GM12875 (cell line): ENCODE results near the gene NSUN3.

Experiments used
- H3K4me3 ChIP-seq: one replicate; pipeline ENCODE4 v1.5.1; 2011; ENCODE audit warnings: low read depth, low read length, control low read depth
- TF ChIP-seq, protein P1 (sequence below): IDR thresholded peaks from 2 replicates; pipeline ENCODE4 v1.5.1; 2011; ENCODE audit warnings: low read depth, mild to moderate bottlenecking, control low read depth, inconsistent platforms, low read length, moderate library complexity, borderline replicate concordance; ENCODE audit not compliant: insufficient read depth

Gene NSUN3

DNA sequence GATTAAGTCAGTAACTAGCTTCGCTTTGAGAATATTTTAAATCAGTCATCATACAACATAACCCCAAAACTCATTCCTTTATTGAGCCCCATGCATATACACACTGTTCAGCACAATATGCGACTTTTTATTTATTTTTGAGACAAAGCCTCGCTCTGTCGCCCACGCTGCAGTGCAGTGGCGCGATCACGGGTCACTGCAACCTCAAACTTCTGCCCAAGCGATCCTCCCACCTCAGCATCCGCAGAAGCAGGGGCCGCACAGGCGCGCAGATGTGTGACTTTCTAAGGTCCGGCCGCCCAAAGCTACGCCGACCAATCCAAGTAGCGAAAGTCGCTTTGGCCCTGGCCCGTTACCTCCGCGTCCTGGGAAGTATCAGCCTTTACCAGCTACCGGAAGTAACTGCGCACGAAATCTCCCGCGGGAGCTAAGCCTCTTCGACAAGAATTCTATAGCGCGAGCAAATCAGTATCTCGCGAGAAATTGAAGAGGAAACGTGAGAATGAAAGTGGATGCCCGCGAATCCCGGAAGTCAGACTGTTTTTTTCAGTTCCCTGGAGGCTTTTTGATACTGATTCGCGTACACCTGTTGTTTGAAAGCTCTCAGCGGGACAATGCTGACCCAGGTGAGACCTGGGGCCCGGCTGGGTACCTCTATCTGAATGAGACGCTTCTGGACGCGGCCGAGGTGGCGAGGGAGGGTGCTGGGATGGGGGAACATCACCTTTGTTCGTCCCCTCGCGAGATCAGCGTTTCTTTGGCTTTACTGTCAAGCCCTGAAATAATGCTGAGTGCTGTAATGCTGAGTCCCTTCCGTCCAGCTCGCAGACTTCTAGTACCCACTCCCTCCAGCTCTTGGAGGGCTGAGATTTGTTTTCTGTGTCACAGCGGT lies at the start of gene NSUN3, which contains the start of gene DHFR2:
Gene NSUN3, plus strand, starts transcription at position 549 of the 892 bp plus-strand sequence. Its CDS starts 66 bp downstream, at position 615.
Gene DHFR2, minus strand, starts transcription at position 404 of the 892 bp plus-strand sequence. CDS start 1,405 bp downstream, outside the sequence.
- TF ChIP-seq, protein P1, sequence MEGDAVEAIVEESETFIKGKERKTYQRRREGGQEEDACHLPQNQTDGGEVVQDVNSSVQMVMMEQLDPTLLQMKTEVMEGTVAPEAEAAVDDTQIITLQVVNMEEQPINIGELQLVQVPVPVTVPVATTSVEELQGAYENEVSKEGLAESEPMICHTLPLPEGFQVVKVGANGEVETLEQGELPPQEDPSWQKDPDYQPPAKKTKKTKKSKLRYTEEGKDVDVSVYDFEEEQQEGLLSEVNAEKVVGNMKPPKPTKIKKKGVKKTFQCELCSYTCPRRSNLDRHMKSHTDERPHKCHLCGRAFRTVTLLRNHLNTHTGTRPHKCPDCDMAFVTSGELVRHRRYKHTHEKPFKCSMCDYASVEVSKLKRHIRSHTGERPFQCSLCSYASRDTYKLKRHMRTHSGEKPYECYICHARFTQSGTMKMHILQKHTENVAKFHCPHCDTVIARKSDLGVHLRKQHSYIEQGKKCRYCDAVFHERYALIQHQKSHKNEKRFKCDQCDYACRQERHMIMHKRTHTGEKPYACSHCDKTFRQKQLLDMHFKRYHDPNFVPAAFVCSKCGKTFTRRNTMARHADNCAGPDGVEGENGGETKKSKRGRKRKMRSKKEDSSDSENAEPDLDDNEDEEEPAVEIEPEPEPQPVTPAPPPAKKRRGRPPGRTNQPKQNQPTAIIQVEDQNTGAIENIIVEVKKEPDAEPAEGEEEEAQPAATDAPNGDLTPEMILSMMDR: no peak
- H3K4me3 ChIP-seq: peak within 1 kb of the TSS; percentile 66

DNA sequence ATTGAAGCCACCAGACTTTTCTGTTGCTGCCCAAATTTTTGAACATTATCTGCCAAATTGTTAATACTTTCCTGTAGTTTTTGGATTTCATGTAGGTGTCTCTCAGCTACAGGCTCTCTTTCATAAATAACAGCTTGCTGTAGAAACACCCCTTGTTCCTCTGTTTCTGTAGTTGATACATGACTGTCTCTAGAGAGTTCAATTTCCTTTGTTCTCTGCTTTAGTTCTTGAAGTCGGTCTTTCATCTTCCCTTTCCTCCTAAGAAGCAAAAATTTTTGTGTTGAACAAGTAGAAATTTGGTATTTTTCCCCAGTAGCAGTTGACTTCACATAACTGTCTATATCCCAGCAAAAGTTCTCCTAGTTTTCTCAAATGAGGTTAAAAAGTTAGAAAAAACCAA lies 47.8 kb upstream of the NSUN3 start:
- H3K4me3 ChIP-seq: no peak overlapping the region
- TF ChIP-seq, protein P1: no peak

DNA sequence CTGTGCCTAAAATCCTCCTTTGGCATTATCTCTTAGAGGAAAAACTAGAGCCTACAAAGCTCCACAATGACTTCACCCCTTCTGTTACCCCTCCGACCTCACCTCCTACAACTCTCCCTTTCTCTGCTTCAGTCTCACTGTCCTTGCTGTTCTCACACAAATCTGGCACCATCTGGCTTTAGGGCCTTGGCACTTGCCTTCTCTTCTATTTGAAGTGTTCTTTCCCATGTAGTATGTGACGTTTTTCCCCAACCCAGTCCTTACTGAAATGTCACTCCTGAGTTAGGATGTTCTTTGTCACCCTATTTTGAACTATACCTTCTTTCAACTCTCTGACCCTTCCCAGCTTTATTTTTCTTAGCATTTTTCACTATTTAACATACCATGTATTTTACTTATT lies 43.2 kb upstream of the NSUN3 start:
- TF ChIP-seq, protein P1: no peak

DNA sequence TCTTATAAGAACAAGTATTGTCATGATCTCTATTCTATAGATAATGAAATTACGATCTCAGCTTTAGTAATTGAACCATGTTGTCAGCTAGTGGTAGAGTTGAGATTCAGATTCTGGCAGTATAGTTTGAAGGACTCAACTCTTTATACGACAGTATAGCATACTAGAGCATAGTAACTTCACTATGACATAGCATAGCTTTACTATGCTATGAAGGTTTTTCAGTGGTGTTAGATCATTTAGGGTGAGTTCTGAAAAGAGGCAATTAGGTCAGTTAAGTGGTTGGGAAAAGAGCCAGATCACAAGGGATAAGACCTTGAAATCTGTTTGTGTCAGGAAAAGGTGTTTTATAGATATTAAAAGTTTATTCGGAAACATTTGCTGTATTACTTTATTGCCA lies 42.6 kb upstream of the NSUN3 start:
- H3K4me3 ChIP-seq: no peak overlapping the region
- TF ChIP-seq, protein P1: no peak

More for the DNA sequence above, 43.2 kb upstream of the NSUN3 start:
- H3K4me3 ChIP-seq: no peak overlapping the region

DNA sequence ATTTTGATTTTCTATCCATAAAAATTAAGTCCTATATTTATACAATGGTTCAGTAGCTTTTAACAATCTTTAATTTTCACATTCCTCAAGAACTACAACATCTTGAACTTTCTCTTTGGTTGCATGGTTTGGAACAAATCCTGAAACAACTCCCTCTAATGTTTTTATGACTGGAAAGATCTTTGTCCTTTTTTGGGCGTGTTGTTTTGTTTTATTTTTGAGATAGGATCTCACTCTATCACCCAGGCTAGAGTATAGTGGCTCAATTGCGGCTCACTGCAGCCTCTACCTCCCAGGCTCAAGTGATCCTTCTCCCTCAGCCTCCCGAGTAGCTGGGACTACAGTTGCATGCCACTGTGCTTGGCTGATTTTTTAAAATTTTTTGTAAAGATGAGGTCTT lies 38.5 kb upstream of the NSUN3 start:
- no peak overlapping the region for H3K4me3 ChIP-seq
- TF ChIP-seq, protein P1: no peak

DNA sequence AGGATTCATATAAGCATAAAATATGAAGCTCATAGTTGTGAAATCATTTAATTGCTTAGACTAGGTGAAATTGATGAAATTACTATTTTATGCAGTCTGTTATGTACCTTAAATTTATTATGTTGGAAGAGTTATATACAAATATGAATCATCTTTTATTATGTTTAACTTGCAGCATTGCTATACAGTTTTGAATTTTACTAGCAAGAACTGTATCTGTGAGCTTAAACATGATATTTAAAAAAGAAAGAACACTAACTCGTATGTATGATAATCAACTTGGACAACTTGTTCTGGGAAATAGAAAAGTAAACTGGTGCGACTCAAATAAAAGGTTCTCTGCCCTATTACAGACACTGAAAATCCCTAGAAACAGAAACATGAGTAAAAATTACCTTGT lies 36.2 kb upstream of the NSUN3 start:
- TF ChIP-seq, protein P1: no peak
- H3K4me3 ChIP-seq: no peak overlapping the region
